RWPE2 (cell line): ENCODE results near the gene SLFN12.

Source experiments
- ATAC-seq: fragments of 200-7000 bp; cut with Tn5 transposase; 3 replicates; pipeline ENCODE4 v1.9.1; 2021; ENCODE audit warnings: low read depth
- DNase-seq: peaks from one replicate; pipeline ENCODE4 v3.0.0-alpha.2; 2020; ENCODE audit warnings: low spot score
- H3K27ac ChIP-seq: fragments of 450-650 bp; 2 replicates; pipeline ENCODE4 v1.5.1; 2017; ENCODE audit warnings: mild to moderate bottlenecking; ENCODE audit not compliant: poor library complexity, severe bottlenecking
- H3K27me3 ChIP-seq: fragments of 250-450 bp; sonication (Bioruptor Pico); 2 replicates; pipeline ENCODE4 v1.5.1; 2021; ENCODE audit warnings: mild to moderate bottlenecking, moderate library complexity; ENCODE audit not compliant: insufficient read depth, poor library complexity, severe bottlenecking
- H3K36me3 ChIP-seq: fragments of 250-450 bp; sonication (Bioruptor Pico); 2 replicates; pipeline ENCODE4 v1.5.1; 2020; ENCODE audit warnings: low read depth, mild to moderate bottlenecking, moderate library complexity
- H3K4me1 ChIP-seq: fragments of 250-450 bp; sonication (Bioruptor Pico); 2 replicates; pipeline ENCODE4 v1.5.1; 2021; ENCODE audit warnings: mild to moderate bottlenecking, moderate library complexity; ENCODE audit not compliant: insufficient read depth, poor library complexity, severe bottlenecking
- H3K4me3 ChIP-seq: fragments of 250-450 bp; sonication (Bioruptor Pico); 2 replicates; pipeline ENCODE4 v1.5.1; 2021; ENCODE audit warnings: mild to moderate bottlenecking, moderate library complexity; ENCODE audit not compliant: severe bottlenecking
- H3K9me3 ChIP-seq: fragments of 250-450 bp; sonication (Bioruptor Pico); 2 replicates; pipeline ENCODE4 v1.5.1; 2021; ENCODE audit warnings: mild to moderate bottlenecking, moderate library complexity; ENCODE audit not compliant: severe bottlenecking
- TF ChIP-seq, protein P1 (sequence below): fragments of 450-650 bp; IDR thresholded peaks from one replicate; pipeline ENCODE4 v1.5.1; 2017; ENCODE audit warnings: mild to moderate bottlenecking, moderate library complexity; ENCODE audit not compliant: poor library complexity, severe bottlenecking

SLFN12 gene

DNA sequence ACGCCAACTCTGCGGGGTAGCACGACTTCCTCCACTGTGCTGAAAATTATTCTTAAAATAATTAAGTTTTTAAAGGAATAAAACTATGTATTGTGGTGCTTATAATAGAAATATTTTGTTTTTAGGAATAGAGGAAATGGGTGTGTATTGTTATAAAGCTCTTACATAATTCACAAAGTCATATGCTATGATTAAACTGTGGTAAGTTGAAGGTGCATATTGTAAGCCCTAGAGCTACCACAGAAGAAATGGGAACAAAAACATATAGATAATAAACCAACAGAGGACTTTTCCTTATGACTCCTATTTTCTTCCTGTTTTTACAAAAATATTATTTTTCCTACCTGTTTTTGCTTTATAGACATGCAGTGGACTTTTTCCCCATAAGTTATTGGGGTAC is 54.6 kb downstream of the SLFN12 start:
- H3K27me3 ChIP-seq, result peaks cover 45% of the 10 kb centered on the region
- H3K36me3 ChIP-seq, result no peaks in the 10 kb centered on the region
- H3K4me1 ChIP-seq, result no peaks in the 10 kb centered on the region
- ATAC-seq, result no peak
- TF ChIP-seq, protein P1, sequence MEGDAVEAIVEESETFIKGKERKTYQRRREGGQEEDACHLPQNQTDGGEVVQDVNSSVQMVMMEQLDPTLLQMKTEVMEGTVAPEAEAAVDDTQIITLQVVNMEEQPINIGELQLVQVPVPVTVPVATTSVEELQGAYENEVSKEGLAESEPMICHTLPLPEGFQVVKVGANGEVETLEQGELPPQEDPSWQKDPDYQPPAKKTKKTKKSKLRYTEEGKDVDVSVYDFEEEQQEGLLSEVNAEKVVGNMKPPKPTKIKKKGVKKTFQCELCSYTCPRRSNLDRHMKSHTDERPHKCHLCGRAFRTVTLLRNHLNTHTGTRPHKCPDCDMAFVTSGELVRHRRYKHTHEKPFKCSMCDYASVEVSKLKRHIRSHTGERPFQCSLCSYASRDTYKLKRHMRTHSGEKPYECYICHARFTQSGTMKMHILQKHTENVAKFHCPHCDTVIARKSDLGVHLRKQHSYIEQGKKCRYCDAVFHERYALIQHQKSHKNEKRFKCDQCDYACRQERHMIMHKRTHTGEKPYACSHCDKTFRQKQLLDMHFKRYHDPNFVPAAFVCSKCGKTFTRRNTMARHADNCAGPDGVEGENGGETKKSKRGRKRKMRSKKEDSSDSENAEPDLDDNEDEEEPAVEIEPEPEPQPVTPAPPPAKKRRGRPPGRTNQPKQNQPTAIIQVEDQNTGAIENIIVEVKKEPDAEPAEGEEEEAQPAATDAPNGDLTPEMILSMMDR, result no peak
- no peak overlapping the region for H3K4me3 ChIP-seq
- H3K9me3 ChIP-seq, result no peaks in the 10 kb centered on the region
- H3K27ac ChIP-seq, result no peak overlapping the region
- no peak for DNase-seq

DNA sequence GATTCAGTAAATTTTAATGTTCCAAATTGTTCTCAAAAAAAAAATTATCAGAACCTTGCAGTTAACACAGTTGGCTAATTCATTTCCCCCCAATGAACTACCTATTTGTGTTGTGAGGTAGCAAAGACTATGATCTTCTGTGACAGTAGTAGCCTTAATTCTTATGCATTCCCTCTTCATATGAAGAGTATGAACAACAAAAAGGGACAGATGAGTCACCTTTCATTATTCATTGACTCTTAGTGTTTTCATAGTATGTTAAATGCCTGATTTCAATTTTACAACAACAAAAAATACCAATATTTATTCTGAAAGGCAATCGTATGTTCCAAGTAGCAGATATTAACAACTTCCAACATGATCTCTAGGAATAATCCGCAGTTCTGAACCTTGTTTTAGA is 55.2 kb downstream of the SLFN12 start:
- DNase-seq, result no peak
- no peak overlapping the region for H3K27ac ChIP-seq
- H3K4me3 ChIP-seq, result no peak overlapping the region
- TF ChIP-seq, protein P1, result no peak
- H3K36me3 ChIP-seq, result no peaks in the 10 kb centered on the region
- peaks cover 51% of the 10 kb centered on the region for H3K27me3 ChIP-seq
- H3K9me3 ChIP-seq, result no peaks in the 10 kb centered on the region
- no peak for ATAC-seq
- no peaks in the 10 kb centered on the region for H3K4me1 ChIP-seq

DNA sequence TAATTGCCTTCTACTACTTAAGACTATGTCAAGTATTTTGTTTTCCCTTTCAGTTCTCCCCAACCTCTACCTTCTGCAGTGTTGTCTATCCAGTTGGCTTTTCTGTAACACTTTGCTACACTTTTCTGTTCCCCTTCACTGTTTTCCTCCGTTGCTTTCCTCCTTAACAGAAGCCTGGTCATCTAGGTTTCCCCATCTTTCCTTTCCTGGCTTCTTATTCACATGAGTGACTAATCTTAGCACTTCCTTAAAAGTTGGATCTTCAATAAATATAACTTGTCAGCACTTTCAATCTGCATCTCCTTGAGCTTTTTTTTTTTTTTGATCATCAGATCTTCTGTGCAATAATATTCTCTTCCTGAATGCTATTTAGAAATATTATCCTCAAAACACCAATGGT is 56.1 kb downstream of the SLFN12 start:
- H3K27me3 ChIP-seq, result peaks cover 59% of the 10 kb centered on the region
- H3K36me3 ChIP-seq, result no peaks in the 10 kb centered on the region
- ATAC-seq (no peak), DNase-seq (no peak)
- H3K9me3 ChIP-seq, result no peaks in the 10 kb centered on the region
- no peak overlapping the region for H3K27ac ChIP-seq
- TF ChIP-seq, protein P1, result no peak
- no peaks in the 10 kb centered on the region for H3K4me1 ChIP-seq
- no peak overlapping the region for H3K4me3 ChIP-seq

DNA sequence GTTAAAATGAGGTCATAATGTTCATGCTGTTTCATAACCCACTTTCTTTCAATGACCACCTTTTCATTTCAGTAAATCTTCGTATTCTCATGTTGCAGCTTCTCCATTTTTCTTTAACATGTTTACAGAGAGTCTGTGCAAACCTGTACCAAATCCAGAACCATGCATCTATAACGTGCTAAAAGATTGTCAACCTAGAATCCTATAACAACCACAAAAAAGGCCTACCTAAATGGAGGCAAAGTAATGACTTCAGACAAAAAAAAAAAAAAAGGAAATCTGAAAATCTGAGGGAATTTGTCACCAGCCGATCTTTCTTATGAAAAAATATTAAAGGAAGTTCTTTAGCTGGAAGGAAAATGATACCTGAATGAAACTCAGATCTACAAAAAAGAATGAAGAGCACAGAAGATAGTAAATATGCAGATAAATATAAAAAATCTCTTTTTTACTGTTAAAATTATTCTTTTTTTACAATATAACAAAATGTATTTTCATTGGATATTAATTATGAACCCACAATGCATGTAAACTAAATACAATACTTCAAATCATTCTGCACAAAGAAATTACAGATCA is 57.4 kb downstream of the SLFN12 start:
- Histone ChIP-seq H3K36me3 (no peaks in the 10 kb centered on the region), H3K27ac (no peak overlapping the region), H3K4me1 (no peaks in the 10 kb centered on the region), H3K27me3 (peaks cover 73% of the 10 kb centered on the region), H3K9me3 (no peaks in the 10 kb centered on the region), H3K4me3 (peak overlapping the region; percentile 30)
- DNase-seq, result no peak
- TF ChIP-seq, protein P1, result no peak
- ATAC-seq, result no peak

DNA sequence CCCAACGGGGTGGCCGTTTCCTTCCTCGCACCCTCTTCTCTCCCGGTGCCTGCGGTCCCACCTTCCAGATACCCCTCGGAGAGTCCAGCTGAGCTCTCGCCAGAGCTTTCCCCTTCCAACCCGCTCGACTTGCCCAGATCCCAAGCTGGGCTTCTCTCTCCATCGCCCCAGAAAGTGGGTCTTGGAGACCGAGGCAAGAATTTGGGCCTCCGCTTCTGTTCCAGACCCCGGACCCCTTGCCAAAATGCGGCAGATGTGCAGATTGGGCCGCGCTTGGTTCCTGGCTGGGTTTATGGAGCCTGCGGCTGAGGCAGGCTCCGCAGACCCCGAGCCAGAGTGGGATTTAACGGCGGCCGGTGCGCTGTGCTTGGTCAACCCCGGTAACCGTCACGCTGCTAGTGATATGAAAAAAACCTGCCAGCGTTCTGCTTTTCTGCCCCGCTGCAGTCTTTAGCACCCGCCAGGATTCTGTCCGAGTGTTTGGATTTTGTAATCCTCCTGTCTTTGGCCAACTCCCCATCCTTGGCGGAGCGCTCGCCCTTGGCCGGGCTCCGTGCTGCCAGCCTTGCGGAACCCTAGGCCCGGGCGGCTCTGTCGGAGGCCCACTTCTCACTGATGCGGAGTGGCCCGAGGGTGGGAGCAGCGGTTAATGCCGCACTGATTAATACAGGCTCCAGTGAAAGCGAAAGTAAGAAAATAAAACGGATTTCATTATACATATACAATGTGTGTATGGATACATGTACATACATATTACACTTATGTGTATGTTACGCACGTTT is 58.1 kb downstream of the SLFN12 start:
- Histone ChIP-seq H3K4me3 (peak overlapping the region; percentile 30), H3K9me3 (no peaks in the 10 kb centered on the region), H3K36me3 (no peaks in the 10 kb centered on the region), H3K27ac (no peak overlapping the region), H3K27me3 (peaks cover 77% of the 10 kb centered on the region), H3K4me1 (no peaks in the 10 kb centered on the region)
- TF ChIP-seq, protein P1, result no peak
- DNase-seq (no peak), ATAC-seq (peak; percentile 62)
